ENCODE data around the gene LIPC. TPM values are rescaled to one million over a fixed set of nuclear protein-coding genes. Genes with fewer than 3 reads are reported as not detected.

Gene LIPC
- polyA plus RNA-seq, 3 donors: 0.37 TPM; not detected in 2

- intact Hi-C loops (cut with micrococcal nuclease): no loop called here
- Mint-ChIP-seq H3K4me1 (peaks cover 44% of the 10 kb centered on the region), H3K4me3 (no peak overlapping the region), H3K27me3 (ENCODE audit: low read depth in 3 of 3) (no peaks in the 10 kb centered on the region), H3K9me3 (peaks cover 6 to 17% (median 9%) of the 10 kb centered on the region in 7 donors), H3K36me3 (peaks cover 0 to 2% of the 10 kb centered on the region in 2 donors), H3K27ac (no peak overlapping the region)
- DNase-seq: no peak
- Histone ChIP-seq H2AFZ (ENCODE audit: insufficient read depth, low read depth, low read length, poor library complexity, severe bottlenecking) (no peak overlapping the region), H3K27me3 (ENCODE audit: control insufficient read depth in 2 of 2, insufficient read depth in 2 of 2, low read length in 2 of 2) (no peaks in the 10 kb centered on the region), H3K9ac (ENCODE audit: insufficient read depth, low read length, poor library complexity, severe bottlenecking) (no peak overlapping the region), H3K4me2 (replicated peaks; ENCODE audit: extremely low read depth, low read length, poor library complexity, severe bottlenecking) (no peak overlapping the region), H3K79me2 (ENCODE audit: insufficient read depth, low read length) (no peaks in the 10 kb centered on the region), H3K36me3 (replicated peaks in 1 of 2; ENCODE audit: control insufficient read depth in 1 of 2, insufficient read depth in 2 of 2, low read length in 2 of 2) (no peaks in the 10 kb centered on the region), H3K9me3 (replicated peaks in 1 of 2; ENCODE audit: control insufficient read depth in 1 of 2, insufficient read depth in 1 of 2, low read length in 2 of 2) (peaks cover 7 to 17% of the 10 kb centered on the region in 2 donors), H4K20me1 (ENCODE audit: insufficient read depth, low read length) (no peaks in the 10 kb centered on the region), H3K27ac (ENCODE audit: low read depth in 1 of 2, low read length in 2 of 2) (no peak overlapping the region), H3K4me1 (ENCODE audit: control insufficient read depth in 1 of 2, insufficient read depth in 2 of 2, low read length in 2 of 2) (peaks cover 32 to 37% of the 10 kb centered on the region in 2 donors), H3K4me3 (replicated peaks in 1 of 3; ENCODE audit: low read depth in 2 of 3, low read length in 3 of 3) (no peak overlapping the region)
- WGBS (ENCODE audit: insufficient coverage): 60% methylated on average over 2 of the region's 3 CpGs
- no peak for TF ChIP-seq CTCF (IDR thresholded peaks at IDR 0.05)
Measured at GRCh38 chr15:58487724-58488120, 55.9 kb downstream of the LIPC start.

- peaks cover 7 to 17% of the 10 kb centered on the region in 2 donors for H3K9me3 ChIP-seq (replicated peaks in 1 of 2; ENCODE audit: control insufficient read depth in 1 of 2, insufficient read depth in 1 of 2, low read length in 2 of 2)
- peaks cover 37% of the 10 kb centered on the region for H3K4me1 Mint-ChIP-seq
- no peak overlapping the region for H2AFZ ChIP-seq (ENCODE audit: insufficient read depth, low read depth, low read length, poor library complexity, severe bottlenecking)
- H3K4me1 ChIP-seq (ENCODE audit: control insufficient read depth in 1 of 2, insufficient read depth in 2 of 2, low read length in 2 of 2): peaks cover 27 to 33% of the 10 kb centered on the region in 2 donors
- peaks cover 6 to 17% (median 9%) of the 10 kb centered on the region in 7 donors for H3K9me3 Mint-ChIP-seq
- peak in 2 of 3 donors; percentile 34 to 64 for DNase-seq
- H3K4me2 ChIP-seq (replicated peaks; ENCODE audit: extremely low read depth, low read length, poor library complexity, severe bottlenecking): no peak overlapping the region
- H3K79me2 ChIP-seq (ENCODE audit: insufficient read depth, low read length): no peaks in the 10 kb centered on the region
- no peak for TF ChIP-seq CTCF (IDR thresholded peaks at IDR 0.05)
- WGBS (ENCODE audit: insufficient coverage): 80% methylated on average over 1 of the region's 6 CpGs
- intact Hi-C loops (cut with micrococcal nuclease): no loop called here
- H3K4me3 Mint-ChIP-seq: no peak overlapping the region
- H3K27ac Mint-ChIP-seq: peak overlapping the region in 5 of 7 donors; percentile 6 to 68 (median 51)
- no peak overlapping the region for H3K27ac ChIP-seq (ENCODE audit: low read depth in 1 of 2, low read length in 2 of 2)
- H3K4me3 ChIP-seq (replicated peaks in 1 of 3; ENCODE audit: low read depth in 2 of 3, low read length in 3 of 3): no peak overlapping the region
- no peak overlapping the region for H3K9ac ChIP-seq (ENCODE audit: insufficient read depth, low read length, poor library complexity, severe bottlenecking)
- H3K27me3 ChIP-seq (ENCODE audit: control insufficient read depth in 2 of 2, insufficient read depth in 2 of 2, low read length in 2 of 2): no peaks in the 10 kb centered on the region
- H3K27me3 Mint-ChIP-seq (ENCODE audit: low read depth in 3 of 3): no peaks in the 10 kb centered on the region
- H3K36me3 ChIP-seq (replicated peaks in 1 of 2; ENCODE audit: control insufficient read depth in 1 of 2, insufficient read depth in 2 of 2, low read length in 2 of 2): no peaks in the 10 kb centered on the region
- no peaks in the 10 kb centered on the region for H4K20me1 ChIP-seq (ENCODE audit: insufficient read depth, low read length)
- H3K36me3 Mint-ChIP-seq: peaks cover 0 to 2% of the 10 kb centered on the region in 2 donors
Measured at GRCh38 chr15:58489289-58490085, 57.7 kb downstream of the LIPC start.

Measured in CD14-positive monocyte (primary cell).